SIG-M5 treated with dmso at 0.1 percent for 504 hours (cell line): Measurements from ENCODE around the gene MICOS13.
"Not testable (repeated sequence)": the region's sequence is repeated elsewhere in the genome, so short reads cannot be mapped to it uniquely, and the experiment has no call there.

Experiments
- DNase-seq: peaks from one replicate; lab custom pipeline; 2025; ENCODE audit not compliant: unreplicated experiment; lab: John Stamatoyannopoulos, UW

MICOS13 gene

GRCh38 chr19:5700455-5701092 is 20.3 kb upstream of the MICOS13 start:
- DNase-seq, result no peak

GRCh38 chr19:5698635-5699422 is 18.5 kb upstream of the MICOS13 start:
- DNase-seq, result no peak

GRCh38 chr19:5697890-5698634 is 17.7 kb upstream of the MICOS13 start:
- DNase-seq, result no peak

GRCh38 chr19:5697022-5697889 is 16.9 kb upstream of the MICOS13 start:
- DNase-seq, result no peak

- DNase-seq, result no peak
Observed at GRCh38 chr19:5696196-5697021, 16.1 kb upstream of the MICOS13 start.

GRCh38 chr19:5695649-5696195 is 15.4 kb upstream of the MICOS13 start:
- no peak for DNase-seq

- no peak for DNase-seq
Observed at GRCh38 chr19:5694956-5695648, 14.8 kb upstream of the MICOS13 start.

- no peak for DNase-seq
Observed at GRCh38 chr19:5694167-5694955, 14.0 kb upstream of the MICOS13 start.

- no peak for DNase-seq
Observed at GRCh38 chr19:5693195-5694166, 13.2 kb upstream of the MICOS13 start.

- DNase-seq, result no peak
Observed at GRCh38 chr19:5692723-5693194, 12.4 kb upstream of the MICOS13 start.

- DNase-seq, result no peak
Observed at GRCh38 chr19:5691822-5692722, 11.8 kb upstream of the MICOS13 start.

- peak; percentile 51 for DNase-seq
Observed at GRCh38 chr19:5690955-5691821, 10.9 kb upstream of the MICOS13 start.

- peak; percentile 83 for DNase-seq
Observed at GRCh38 chr19:5690125-5690954, 10.0 kb upstream of the MICOS13 start, which contains the start of gene RPL36. RPL36 (plus strand) TSS chr19:5690295; CDS start chr19:5690508, 213 bp downstream.

- DNase-seq, result not testable (repeated sequence)
Observed at GRCh38 chr19:5688262-5688881, 8.1 kb upstream of the MICOS13 start.
